Erythroblast (primary cell): Measurements from ENCODE around the gene CEBPG.

Source experiments
- GATA1 ChIP-seq: IDR thresholded peaks from 2 replicates; pipeline ENCODE4 v1.6.1; 2011; ENCODE audit warnings: low read depth, mild to moderate bottlenecking, control low read depth, low read length, moderate library complexity
- POLR2A ChIP-seq: IDR thresholded peaks from 2 replicates; pipeline ENCODE4 v1.6.1; 2011; ENCODE audit warnings: mild to moderate bottlenecking, low read length

DNA sequence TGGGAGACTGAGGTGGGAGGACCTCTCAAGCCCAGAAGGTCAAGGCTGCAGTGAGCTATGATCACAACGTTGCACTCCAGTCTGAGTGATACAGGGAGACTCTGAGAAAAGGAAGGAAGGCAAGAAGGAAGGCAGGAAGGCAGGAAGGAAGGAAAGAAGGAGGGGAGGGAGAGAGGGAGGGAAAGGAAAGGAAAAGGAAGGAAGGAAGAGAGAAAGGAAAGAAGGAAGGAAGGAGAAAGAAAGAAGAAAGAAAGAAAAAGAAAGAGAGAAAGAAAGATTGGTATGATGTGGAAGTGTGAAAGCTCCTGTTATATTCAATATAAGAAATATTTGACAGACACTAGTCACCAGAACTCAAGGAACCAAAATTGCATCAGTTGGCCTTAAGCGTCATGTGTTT, 32.5 kb upstream of the CEBPG start:
- no peak for TF ChIP-seq POLR2A
- no peak for TF ChIP-seq GATA1
